MM.1S (cell line): ENCODE results near the gene FSIP1.

Experiments
- CTCF ChIP-seq: fragments of 300-600 bp; sonication (generic); IDR thresholded peaks from 2 replicates; pipeline ENCODE4 v1.5.1; 2016; ENCODE audit warnings: antibody characterized with exemption, low read length, mixed read lengths
- EZH2 ChIP-seq: fragments of 300-600 bp; sonication (generic); optimal IDR thresholded peaks from 2 replicates; pipeline ENCODE3; 2017; ENCODE audit warnings: low read depth, mild to moderate bottlenecking, antibody characterized with exemption, low read length, mixed read lengths
- EZH2phosphoT487 ChIP-seq: fragments of 300-600 bp; sonication (generic); IDR thresholded peaks from 2 replicates; pipeline ENCODE4 v1.6.1; 2018; ENCODE audit warnings: antibody characterized with exemption, low read length

GRCh38 chr15:39627451-39628143 is 155.0 kb downstream of the FSIP1 start:
- no peak for TF ChIP-seq CTCF
- TF ChIP-seq EZH2: no peak
- no peak for TF ChIP-seq EZH2phosphoT487
